CD4-positive, alpha-beta T cell (primary cell): ENCODE results near the gene DCUN1D4. TPM values are rescaled to one million over a fixed set of nuclear protein-coding genes. Genes with fewer than 3 reads are reported as not detected.

Experiments
- ATAC-seq: fragments of 200-7000 bp; cut with Tn5 transposase; one replicate; pipeline ENCODE4 v1.10.0; 2022; ENCODE audit warnings: mild to moderate bottlenecking; ENCODE audit not compliant: poor library complexity
- CTCF ChIA-PET: fragments of 350-600 bp; sonication (Branson Sonifier 250); formaldehyde crosslinking; loops from one replicate; lab custom pipeline; 2021; ENCODE audit warnings: antibody characterized with exemption, inconsistent platforms; lab: Charles Lee
- POLR2A ChIA-PET: fragments of 350-600 bp; sonication (Branson Sonifier 250); formaldehyde crosslinking; loops from one replicate; lab custom pipeline; 2021; ENCODE audit warnings: antibody characterized with exemption, inconsistent platforms; lab: Charles Lee
- DNase-seq, 14 experiments: peaks; one replicate each; pipeline ENCODE4 v3.0.0-alpha.2; 2013 to 2020; ENCODE audit warnings: mixed read lengths in 2 of 14
- H3K27ac ChIP-seq, 2 donors: one replicate each; pipeline versions ENCODE4 v1.5.1 to v1.7.0; 2013; ENCODE audit warnings: low read length in 2 of 2, low read depth in 1 of 2, mild to moderate bottlenecking in 1 of 2
- H3K27me3 ChIP-seq, 2 experiments: 1 replicate in 1 of 2; 2 replicates in 1 of 2; pipeline versions ENCODE4 v1.6.1 to v1.7.0; 2013; ENCODE audit warnings: low read length in 2 of 2, control low read depth in 1 of 2, mild to moderate bottlenecking in 1 of 2, moderate library complexity in 1 of 2; ENCODE audit not compliant: insufficient read depth in 2 of 2, control insufficient read depth in 1 of 2
- H3K36me3 ChIP-seq: one replicate; pipeline ENCODE4 v1.6.1; 2013; ENCODE audit warnings: low read length, control low read depth; ENCODE audit not compliant: insufficient read depth
- H3K4me1 ChIP-seq: one replicate; pipeline ENCODE4 v1.6.1; 2013; ENCODE audit warnings: low read length, control low read depth; ENCODE audit not compliant: insufficient read depth
- H3K4me3 ChIP-seq: one replicate; pipeline ENCODE4 v1.5.1; 2013; ENCODE audit warnings: mild to moderate bottlenecking, low read length, moderate library complexity
- H3K9me3 ChIP-seq, 2 experiments: 1 replicate in 1 of 2; 2 replicates in 1 of 2; pipeline versions ENCODE4 v1.6.1 to v1.7.0; 2013; ENCODE audit warnings: low read length in 2 of 2, mild to moderate bottlenecking in 2 of 2, control low read depth in 1 of 2, moderate library complexity in 1 of 2; ENCODE audit not compliant: control insufficient read depth in 1 of 2, insufficient read depth in 1 of 2
- H3K27ac Mint-ChIP-seq: one replicate; pipeline ENCODE4 v1.8.0; 2020; ENCODE audit warnings: mixed read lengths
- H3K27me3 Mint-ChIP-seq: one replicate; pipeline ENCODE4 v1.8.0; 2021; ENCODE audit warnings: mixed read lengths
- H3K36me3 Mint-ChIP-seq: one replicate; pipeline ENCODE4 v1.8.0; 2021; ENCODE audit warnings: low read depth, mixed read lengths
- H3K4me1 Mint-ChIP-seq: one replicate; pipeline ENCODE4 v1.8.0; 2021; ENCODE audit warnings: low read depth, mixed read lengths
- H3K4me3 Mint-ChIP-seq: one replicate; pipeline ENCODE4 v1.8.0; 2020; ENCODE audit warnings: mild to moderate bottlenecking, mixed read lengths
- H3K9me3 Mint-ChIP-seq: one replicate; pipeline ENCODE4 v1.8.0; 2020; ENCODE audit warnings: mixed read lengths
- intact Hi-C, 2 experiments: fragments of 100-400 bp; cut with DNase I in 1 of 2; cut with micrococcal nuclease in 1 of 2; formaldehyde crosslinking; loops; one replicate each; pipeline versions ENCODE4 v1.15.1 to v1.9.0; 2023 to 2025; cut with DNase I, micrococcal nuclease
- total RNA-seq, 174 experiments: library from RNA in 2 of 174; stranded (reverse) in 2 of 174; gene quantifications; one replicate each; pipeline ENCODE4 v1.2.3 and lab custom pipeline; 2021 to 2026
- TF ChIP-seq, protein P1 (sequence below): fragments of 200-600 bp; IDR thresholded peaks from one replicate; pipeline ENCODE4 v1.8.0; 2022; ENCODE audit warnings: antibody characterized with exemption, mild to moderate bottlenecking

Gene DCUN1D4
- total RNA-seq, 2 experiments from 2014 or later: 36.2 to 39.9 TPM

GRCh38 chr4:51855751-51856150 is 12.8 kb downstream of the DCUN1D4 start:
- TF ChIP-seq, protein P1, sequence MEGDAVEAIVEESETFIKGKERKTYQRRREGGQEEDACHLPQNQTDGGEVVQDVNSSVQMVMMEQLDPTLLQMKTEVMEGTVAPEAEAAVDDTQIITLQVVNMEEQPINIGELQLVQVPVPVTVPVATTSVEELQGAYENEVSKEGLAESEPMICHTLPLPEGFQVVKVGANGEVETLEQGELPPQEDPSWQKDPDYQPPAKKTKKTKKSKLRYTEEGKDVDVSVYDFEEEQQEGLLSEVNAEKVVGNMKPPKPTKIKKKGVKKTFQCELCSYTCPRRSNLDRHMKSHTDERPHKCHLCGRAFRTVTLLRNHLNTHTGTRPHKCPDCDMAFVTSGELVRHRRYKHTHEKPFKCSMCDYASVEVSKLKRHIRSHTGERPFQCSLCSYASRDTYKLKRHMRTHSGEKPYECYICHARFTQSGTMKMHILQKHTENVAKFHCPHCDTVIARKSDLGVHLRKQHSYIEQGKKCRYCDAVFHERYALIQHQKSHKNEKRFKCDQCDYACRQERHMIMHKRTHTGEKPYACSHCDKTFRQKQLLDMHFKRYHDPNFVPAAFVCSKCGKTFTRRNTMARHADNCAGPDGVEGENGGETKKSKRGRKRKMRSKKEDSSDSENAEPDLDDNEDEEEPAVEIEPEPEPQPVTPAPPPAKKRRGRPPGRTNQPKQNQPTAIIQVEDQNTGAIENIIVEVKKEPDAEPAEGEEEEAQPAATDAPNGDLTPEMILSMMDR: no peak
- H3K36me3 ChIP-seq: no peaks in the 10 kb centered on the region
- intact Hi-C loops: no loop called here
- no peaks in the 10 kb centered on the region for H3K27me3 ChIP-seq
- H3K27ac Mint-ChIP-seq: no peak overlapping the region
- H3K4me3 Mint-ChIP-seq: no peak overlapping the region
- H3K27ac ChIP-seq: no peak overlapping the region
- DNase-seq (no peak), ATAC-seq (no peak)
- ChIA-PET CTCF (no interaction called here), POLR2A (no interaction called here)
- no peaks in the 10 kb centered on the region for H3K9me3 ChIP-seq
- peaks cover 7% of the 10 kb centered on the region for H3K36me3 Mint-ChIP-seq
- H3K4me3 ChIP-seq: no peak overlapping the region
- H3K4me1 Mint-ChIP-seq: peaks cover 57% of the 10 kb centered on the region
- no peaks in the 10 kb centered on the region for H3K9me3 Mint-ChIP-seq
- no peaks in the 10 kb centered on the region for H3K4me1 ChIP-seq
- no peaks in the 10 kb centered on the region for H3K27me3 Mint-ChIP-seq

GRCh38 chr4:51858605-51859202 is 15.8 kb downstream of the DCUN1D4 start:
- Histone ChIP-seq H3K36me3 (peaks cover 2% of the 10 kb centered on the region), H3K27me3 (no peaks in the 10 kb centered on the region), H3K9me3 (no peaks in the 10 kb centered on the region), H3K4me3 (no peak overlapping the region), H3K4me1 (no peaks in the 10 kb centered on the region), H3K27ac (no peak overlapping the region)
- H3K36me3 Mint-ChIP-seq: peaks cover 16% of the 10 kb centered on the region
- intact Hi-C loops: no loop called here
- H3K27ac Mint-ChIP-seq: no peak overlapping the region
- ChIA-PET CTCF (no interaction called here), POLR2A (interaction anchor here (1.4 kb wide), 1 partner anchor 16 kb away, joined by 5 read pairs; the partner anchor contains the start of gene DCUN1D4)
- no peaks in the 10 kb centered on the region for H3K27me3 Mint-ChIP-seq
- H3K4me1 Mint-ChIP-seq: peaks cover 48% of the 10 kb centered on the region
- ATAC-seq (no peak), DNase-seq (no peak)
- H3K9me3 Mint-ChIP-seq: no peaks in the 10 kb centered on the region
- TF ChIP-seq, protein P1: no peak
- H3K4me3 Mint-ChIP-seq: no peak overlapping the region

GRCh38 chr4:51859476-51860031 is 16.6 kb downstream of the DCUN1D4 start:
- Histone ChIP-seq H3K27ac (no peak overlapping the region), H3K4me1 (no peaks in the 10 kb centered on the region), H3K9me3 (no peaks in the 10 kb centered on the region), H3K27me3 (no peaks in the 10 kb centered on the region), H3K4me3 (no peak overlapping the region), H3K36me3 (peaks cover 11% of the 10 kb centered on the region)
- DNase-seq (no peak), ATAC-seq (no peak)
- Mint-ChIP-seq H3K4me1 (peaks cover 43% of the 10 kb centered on the region), H3K4me3 (no peak overlapping the region), H3K9me3 (no peaks in the 10 kb centered on the region), H3K36me3 (peaks cover 20% of the 10 kb centered on the region), H3K27me3 (no peaks in the 10 kb centered on the region), H3K27ac (no peak overlapping the region)
- POLR2A ChIA-PET: no interaction called here
- TF ChIP-seq, protein P1: no peak
- intact Hi-C loops: no loop called here
- CTCF ChIA-PET: interaction anchor here (0.7 kb wide), 1 partner anchor 998 kb away, joined by 3 read pairs; no protein-coding TSS in a partner anchor
